PFSK-1 (cell line): ENCODE measurements around the gene WDR54.

Source experiments
- FOXP2 ChIP-seq: optimal IDR thresholded peaks from 2 replicates; pipeline ENCODE3; 2011; ENCODE audit warnings: borderline replicate concordance, control low read depth, inconsistent platforms; ENCODE audit not compliant: insufficient read depth; ENCODE audit errors: extremely low read length, extremely low read depth
- POLR2AphosphoS5 ChIP-seq: IDR thresholded peaks from 2 replicates; pipeline ENCODE4 v1.6.1; 2012; ENCODE audit warnings: low read depth, mild to moderate bottlenecking, control low read depth, low read length, moderate library complexity
- REST ChIP-seq, 2 experiments: IDR thresholded peaks; 2 replicates each; pipeline versions ENCODE4 v1.6.1 to v1.8.0; 2011 to 2012; ENCODE audit warnings: low read depth in 2 of 2, low read length in 2 of 2, control low read depth in 1 of 2, inconsistent platforms in 1 of 2, mild to moderate bottlenecking in 1 of 2, moderate library complexity in 1 of 2; ENCODE audit not compliant: insufficient read depth in 1 of 2
- SIN3A ChIP-seq: IDR thresholded peaks from 2 replicates; pipeline ENCODE4 v1.6.1; 2012; ENCODE audit warnings: mild to moderate bottlenecking, low read length, moderate library complexity, borderline replicate concordance; ENCODE audit not compliant: insufficient read depth
- TAF1 ChIP-seq: IDR thresholded peaks from 2 replicates; pipeline ENCODE4 v1.6.1; 2012; ENCODE audit warnings: low read length, control low read depth, borderline replicate concordance; ENCODE audit not compliant: insufficient read depth

The WDR54 gene

DNA sequence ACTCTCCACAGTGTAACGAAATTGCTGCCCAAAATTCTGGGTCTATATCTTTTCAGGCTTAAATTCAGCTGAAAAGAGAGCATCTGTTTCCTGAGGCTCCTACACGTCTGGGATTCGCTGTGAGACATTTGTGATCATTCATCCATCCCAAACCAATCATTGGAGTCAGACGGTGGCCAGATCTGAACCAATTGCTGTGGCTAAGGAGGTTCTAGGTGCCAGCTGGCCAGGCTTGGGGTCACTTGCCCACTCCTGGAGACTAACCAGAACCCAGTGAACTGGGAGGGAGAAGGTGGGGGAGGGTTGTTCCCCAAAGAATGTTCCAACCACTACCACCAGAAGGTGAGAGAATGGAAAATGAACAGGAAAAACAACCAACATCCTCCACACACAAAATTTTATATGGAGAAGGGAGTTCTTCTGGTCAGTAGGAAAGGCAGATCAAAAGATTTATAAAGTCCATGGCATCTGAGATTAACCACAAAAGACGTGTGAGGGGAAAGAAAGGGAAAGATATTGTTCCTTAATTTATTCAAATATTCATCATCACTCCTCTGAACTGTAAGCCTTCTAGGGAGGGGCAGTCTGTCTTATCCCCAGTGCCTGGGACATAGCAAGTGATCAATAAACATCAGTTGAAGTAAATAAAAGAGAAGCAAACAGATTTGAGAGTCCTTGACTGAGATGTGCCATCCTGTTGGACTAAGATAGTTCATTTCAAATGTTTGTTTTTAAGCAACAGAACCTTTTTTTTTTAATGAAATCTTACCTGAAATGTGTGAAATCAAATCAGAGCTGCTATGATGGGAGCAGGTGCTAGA lies 23.2 kb downstream of the WDR54 start:
- no peak for TF ChIP-seq SIN3A
- TF ChIP-seq TAF1: no peak
- TF ChIP-seq FOXP2: no peak
- TF ChIP-seq POLR2AphosphoS5: no peak
- TF ChIP-seq REST (IDR thresholded peaks at IDR 0.05; ENCODE audit: insufficient read depth in 1 of 2, low read depth in 2 of 2, low read length in 2 of 2): no peak

- no peak for TF ChIP-seq POLR2AphosphoS5
- TF ChIP-seq TAF1: no peak
- TF ChIP-seq FOXP2: no peak
Measured at GRCh38 chr2:74447230-74447999, 25.9 kb downstream of the WDR54 start.

- TF ChIP-seq REST (IDR thresholded peaks at IDR 0.05; ENCODE audit: insufficient read depth in 1 of 2, low read depth in 2 of 2, low read length in 2 of 2): no peak
- no peak for TF ChIP-seq SIN3A
Measured at GRCh38 chr2:74448771-74449170, 27.2 kb downstream of the WDR54 start.

DNA sequence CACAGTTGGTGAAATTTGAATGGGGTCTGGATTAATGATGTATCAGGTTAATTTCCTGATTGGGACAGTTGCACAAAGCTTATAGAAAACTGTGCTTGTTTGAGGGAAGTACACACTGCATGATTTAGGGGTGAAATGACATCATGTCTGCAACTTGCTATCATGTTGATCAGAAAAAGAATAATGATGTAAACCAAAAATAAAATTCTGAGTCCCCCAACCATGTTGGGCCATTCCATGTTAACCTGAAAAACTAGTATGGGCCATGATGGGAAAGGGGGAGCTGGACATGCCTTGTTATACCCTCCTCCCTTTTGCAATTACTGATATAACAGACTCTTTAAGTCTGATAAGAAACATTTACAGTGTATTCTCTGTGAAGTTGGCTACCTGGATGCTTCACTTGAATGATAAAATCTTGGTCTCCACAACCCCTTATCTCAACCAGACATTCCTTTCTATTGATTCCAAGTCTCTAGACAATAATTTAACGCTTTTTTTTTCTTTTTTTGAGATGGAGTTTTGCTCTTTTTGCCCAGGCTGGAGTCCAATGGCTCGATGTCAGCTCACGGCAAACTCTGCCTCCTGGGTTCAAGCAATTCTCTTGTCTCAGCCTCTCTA lies 29.1 kb downstream of the WDR54 start:
- TF ChIP-seq TAF1 (no peak), SIN3A (no peak), FOXP2 (no peak), REST (IDR thresholded peaks at IDR 0.05; ENCODE audit: insufficient read depth in 1 of 2, low read depth in 2 of 2, low read length in 2 of 2) (no peak)

DNA sequence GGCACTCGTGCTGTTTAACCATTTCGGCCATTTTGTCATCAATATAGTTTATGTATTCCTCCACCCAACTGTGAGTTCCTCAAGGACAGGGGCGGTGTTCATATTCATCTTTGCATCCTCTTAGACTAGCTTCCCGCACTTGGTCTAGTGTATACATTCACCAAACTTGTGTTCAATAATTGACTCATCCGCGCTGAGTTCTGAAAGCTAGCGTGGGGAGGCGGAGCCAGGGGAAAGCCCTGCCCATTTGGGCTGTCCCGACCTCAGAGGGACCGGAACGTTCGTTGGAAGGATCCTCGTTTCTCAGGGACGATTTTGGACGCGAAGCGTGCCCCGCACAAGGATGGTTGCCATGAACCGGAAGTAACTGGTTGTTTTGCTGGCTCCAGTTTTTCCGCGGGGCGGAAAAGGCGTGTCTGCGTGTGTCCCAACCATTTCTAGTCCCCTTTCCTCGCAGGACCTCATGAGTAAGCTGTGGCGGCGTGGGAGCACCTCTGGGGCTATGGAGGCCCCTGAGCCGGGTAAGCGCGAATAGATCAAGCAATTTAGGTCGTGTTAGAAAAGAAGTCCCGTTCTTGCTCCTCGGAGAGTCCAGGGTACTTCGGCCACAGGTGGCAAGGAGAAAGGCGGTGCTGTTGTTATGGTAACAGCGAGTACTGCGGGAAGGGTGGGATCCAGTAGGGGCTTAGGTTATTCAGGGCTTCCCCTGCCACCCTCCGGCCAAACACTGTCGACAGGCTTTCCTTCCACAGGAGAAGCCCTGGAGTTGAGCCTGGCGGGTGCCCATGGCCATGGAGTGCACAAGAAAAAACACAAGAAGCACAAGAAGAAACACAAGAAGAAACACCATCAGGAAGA lies 33.4 kb downstream of the WDR54 start, which contains the start of gene INO80B:
Gene INO80B (plus strand): TSS at position 434 of the 858 bp plus-strand sequence. CDS start 30 bp downstream, at position 464.
- TF ChIP-seq POLR2AphosphoS5 (peak; percentile 82; the same call in 1 of the 2 replicates), TAF1 (peak; percentile 69; the same call in 1 of the 2 replicates), FOXP2 (peak; percentile 77), REST (IDR thresholded peaks at IDR 0.05; ENCODE audit: insufficient read depth in 1 of 2, low read depth in 2 of 2, low read length in 2 of 2) (no peak), SIN3A (peak; percentile 96)
